Head of caudate nucleus (tissue), 42 donors: ENCODE results near the gene KLHL41.
"Not testable (repeated sequence)": the region's sequence is repeated elsewhere in the genome, so short reads cannot be mapped to it uniquely, and the experiment has no call there.

Experiments used
- DNase-seq, 42 donors: peaks; one replicate each; pipeline versions ENCODE4 v3.0.0 to v3.0.0-alpha.2; 2020 to 2021; ENCODE audit warnings: mixed read lengths in 7 of 42
- intact Hi-C: fragments of 100-400 bp; cut with DNase I; formaldehyde crosslinking; loops from one replicate; pipeline ENCODE4 v1.15.0; 2022

KLHL41 gene

DNA sequence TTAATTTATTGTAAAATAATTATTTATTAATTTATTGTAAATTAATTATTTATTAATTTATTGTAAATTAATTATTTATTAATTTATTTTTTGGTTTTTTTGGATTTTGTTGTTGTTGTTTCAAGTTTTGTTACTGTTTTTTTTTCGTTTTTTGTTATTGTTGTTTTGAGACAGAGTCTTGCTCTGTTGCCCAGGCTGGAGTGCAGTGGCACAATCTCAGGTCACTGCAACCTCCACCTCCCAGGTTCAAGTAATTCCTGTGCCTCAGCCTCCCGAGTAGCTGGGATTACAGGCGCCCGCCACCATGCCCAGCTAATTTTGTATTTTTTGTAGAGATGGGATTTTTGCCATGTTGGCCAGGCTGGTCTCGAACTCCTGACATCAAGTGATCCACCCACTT, 52.6 kb downstream of the KLHL41 start:
- intact Hi-C loops, DNase-seq: not testable (repeated sequence)

DNA sequence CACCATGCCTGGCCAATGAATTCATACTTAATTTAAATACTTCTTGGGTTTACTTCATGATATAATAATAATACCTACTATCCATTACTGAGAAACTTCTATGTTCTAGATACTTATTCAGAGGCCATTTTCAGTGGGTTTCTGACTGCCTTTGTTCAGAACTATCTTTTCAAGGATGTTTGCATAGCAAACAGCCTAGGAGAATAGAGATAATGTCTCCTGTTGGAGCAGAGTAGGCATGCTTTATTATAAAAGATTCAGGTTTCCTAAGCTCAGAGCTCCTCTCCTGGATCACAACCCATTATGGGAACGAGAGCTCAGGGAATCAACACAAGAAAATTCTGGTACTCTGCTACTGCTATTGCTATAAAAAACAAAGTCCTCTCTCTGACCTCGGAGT, 53.0 kb downstream of the KLHL41 start:
- DNase-seq: no peak
- intact Hi-C loops: no loop called here

DNA sequence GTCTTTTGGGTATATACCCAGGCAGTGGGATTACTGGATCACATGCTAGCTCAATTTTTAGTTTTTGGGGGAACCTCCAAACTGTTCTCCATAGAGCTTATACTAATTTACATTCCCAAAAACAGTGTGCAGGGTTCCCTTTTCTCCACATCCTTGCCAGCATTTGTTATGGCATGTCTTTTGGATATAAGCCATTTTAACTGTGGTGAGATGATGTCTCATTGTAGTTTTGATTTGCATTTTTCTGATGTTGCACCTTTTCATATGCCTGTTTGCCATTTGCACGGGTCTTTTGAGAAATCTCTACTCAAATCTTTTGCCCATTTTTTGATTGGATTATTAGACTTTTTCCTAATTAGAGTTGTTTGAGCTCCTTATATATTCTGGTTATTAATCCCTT, 56.2 kb downstream of the KLHL41 start:
- intact Hi-C loops: no loop called here
- DNase-seq: no peak

DNA sequence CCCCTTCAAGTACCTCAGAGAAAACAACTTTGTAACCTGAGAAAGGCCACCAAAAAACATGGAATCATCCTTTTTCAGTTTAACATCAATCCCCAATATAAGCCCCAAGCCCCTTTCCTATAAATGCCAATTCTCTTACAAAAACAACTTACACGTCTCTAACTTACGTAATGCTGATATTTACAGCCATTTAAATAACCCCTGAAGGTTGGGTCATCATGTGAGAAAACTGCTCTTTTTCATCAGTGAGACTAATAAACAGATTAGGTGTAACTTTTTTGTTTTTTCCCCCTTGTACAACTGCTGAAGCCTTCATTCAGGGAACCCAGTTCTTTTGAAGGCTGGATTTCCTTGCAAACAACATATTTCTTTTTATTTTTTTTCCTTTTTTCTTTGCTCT, 60.4 kb downstream of the KLHL41 start:
- DNase-seq: no peak
- intact Hi-C loops: no loop called here

DNA sequence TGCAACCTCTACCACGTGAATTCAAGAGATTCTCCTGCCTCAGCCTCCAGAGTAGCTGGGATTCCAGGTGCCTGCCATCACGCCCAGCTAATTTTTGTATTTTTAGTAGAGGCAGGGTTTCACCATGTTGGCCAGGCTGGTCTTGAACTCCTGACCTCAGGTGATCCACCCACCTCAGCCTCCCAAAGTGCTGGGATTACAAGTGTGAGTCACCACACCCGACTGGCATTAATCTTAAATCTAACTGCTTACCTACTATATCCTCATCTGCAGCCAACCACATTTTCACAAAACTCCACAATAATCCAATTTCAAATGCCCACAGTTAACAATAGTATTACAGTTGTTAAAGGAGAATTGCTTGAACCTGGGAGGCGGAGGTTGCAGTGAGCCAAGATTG, 61.2 kb downstream of the KLHL41 start:
- intact Hi-C loops, DNase-seq: not testable (repeated sequence)

DNA sequence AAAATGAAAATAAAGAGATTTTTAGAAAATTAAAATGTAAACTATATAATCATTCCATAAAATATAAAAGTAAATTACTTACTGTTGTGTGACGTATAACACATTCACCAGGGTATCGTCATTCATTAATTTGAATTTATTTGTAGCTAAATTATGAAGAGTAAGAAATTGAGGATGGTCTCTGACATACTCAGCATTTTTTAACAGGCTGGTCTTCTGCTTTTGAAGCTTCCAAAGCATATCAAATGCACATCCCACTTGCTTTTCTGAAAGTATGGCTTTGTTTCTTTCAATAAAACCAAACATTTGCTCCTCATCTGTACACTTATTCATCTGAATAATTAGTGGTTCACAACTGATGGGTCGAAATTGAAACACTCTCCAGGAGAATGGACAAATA, 62.1 kb downstream of the KLHL41 start:
- intact Hi-C loops: no loop called here
- no peak for DNase-seq

DNA sequence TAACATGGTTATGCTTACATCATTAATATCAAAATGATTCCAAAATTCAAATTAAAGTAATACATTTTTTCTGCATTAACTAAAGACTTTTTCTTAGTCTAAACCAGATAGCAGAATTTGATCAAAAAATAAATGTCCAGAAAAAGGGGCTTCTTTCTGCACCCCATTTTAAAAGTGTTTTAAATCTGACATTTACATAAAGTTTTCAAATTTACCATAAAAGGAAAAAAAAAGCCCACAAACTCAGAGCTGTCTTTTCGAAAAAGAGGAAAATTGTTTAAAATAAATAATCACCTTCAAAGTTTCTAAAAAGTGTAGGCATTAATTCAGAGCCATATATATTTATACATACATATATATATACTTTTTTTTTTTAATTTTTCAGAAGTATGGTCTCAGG, 62.7 kb downstream of the KLHL41 start:
- DNase-seq: no peak
- intact Hi-C loops: no loop called here

DNA sequence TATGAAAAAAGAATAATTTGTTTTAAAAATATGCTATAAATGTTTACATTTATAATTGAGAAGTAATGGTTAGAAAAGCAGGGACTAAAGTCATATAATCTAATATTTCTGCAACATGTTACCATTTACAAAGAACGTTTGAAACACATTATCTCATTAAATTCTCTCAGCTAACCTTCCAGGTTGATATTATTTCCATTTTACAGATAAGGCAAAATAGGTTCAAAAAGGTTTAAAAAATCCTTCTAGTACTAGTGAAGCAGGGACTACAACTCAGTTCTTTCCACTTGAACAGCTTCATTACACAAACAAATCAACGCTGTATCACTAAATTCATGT, 63.3 kb downstream of the KLHL41 start:
- intact Hi-C loops: no loop called here
- DNase-seq: no peak

DNA sequence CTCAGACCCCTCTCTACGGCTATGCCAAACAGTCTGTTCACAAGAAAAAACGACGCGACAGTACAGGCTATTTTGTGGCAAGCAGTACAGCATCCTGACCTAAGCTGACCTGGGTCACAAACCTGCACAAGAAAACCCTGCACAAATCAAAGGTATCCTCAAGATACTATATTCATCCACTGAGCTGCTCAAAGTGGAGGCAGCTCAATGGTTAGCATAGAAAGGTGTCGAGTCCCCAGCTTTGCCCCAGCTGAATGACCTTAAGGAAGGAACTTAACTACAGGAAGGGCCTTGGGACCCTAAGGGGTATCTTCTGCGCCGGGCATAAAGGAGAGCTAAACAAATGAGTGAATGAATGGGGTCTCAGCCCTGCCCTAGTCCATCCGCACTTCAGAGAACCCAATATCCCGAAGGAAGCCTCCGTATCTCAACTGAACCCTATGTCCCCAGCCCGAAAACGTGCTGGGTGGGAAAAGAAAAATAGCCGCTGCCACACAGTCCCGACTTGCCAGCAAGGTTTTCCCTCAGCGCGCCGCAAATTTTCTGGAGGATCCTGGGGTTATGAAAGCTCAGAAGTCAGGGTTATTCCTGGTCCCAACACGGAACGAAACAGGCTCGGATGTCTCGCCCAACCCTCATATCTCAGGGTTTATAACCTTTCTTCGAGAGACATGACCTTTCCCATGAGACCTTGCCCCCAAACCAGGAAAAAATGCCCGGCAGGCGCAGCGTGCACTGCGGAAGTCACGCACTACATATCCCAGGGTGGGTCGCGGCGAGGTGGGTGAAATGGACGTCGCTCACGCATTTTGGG, 63.9 kb downstream of the KLHL41 start, which contains the start of gene FASTKD1:
FASTKD1 (minus strand) TSS at position 706 of the 814 bp plus-strand sequence. CDS start 1,836 bp downstream, outside the sequence.
- DNase-seq: peak; percentile 85 to 98 (median 94)
- intact Hi-C loops: no loop called here

DNA sequence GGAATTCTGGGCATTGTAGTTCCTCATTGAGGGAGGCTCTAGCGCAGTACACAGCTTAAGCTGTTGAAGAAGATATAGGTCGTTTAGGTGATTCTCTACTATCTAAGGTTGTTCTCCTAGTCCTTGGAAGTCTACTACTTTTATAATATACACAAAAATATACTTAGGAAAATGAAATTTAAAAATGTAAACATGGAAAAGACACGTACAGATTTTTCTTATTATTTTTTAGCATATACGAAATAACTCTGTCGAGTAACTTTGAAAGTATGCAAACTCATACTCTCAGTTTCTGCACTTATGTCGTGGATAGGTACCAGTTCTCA, 64.4 kb downstream of the KLHL41 start:
- intact Hi-C loops: no loop called here

DNA sequence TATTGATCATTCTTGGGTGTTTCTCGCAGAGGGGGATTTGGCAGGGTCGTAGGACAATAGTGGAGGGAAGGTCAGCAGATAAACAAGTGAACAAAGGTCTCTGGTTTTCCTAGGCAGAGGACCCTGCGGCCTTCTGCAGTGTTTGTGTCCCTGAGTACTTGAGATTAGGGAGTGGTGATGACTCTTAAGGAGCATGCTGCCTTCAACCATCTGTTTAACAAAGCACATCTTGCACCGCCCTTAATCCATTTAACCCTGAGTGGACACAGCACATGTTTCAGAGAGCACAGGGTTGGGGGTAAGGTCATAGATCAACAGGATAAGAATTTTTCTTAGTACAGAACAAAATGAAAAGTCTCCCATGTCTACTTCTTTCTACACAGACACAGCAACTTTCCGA, 65.0 kb downstream of the KLHL41 start:
- intact Hi-C loops, DNase-seq: not testable (repeated sequence)

More for the DNA sequence above, 64.4 kb downstream of the KLHL41 start:
- no peak for DNase-seq

DNA sequence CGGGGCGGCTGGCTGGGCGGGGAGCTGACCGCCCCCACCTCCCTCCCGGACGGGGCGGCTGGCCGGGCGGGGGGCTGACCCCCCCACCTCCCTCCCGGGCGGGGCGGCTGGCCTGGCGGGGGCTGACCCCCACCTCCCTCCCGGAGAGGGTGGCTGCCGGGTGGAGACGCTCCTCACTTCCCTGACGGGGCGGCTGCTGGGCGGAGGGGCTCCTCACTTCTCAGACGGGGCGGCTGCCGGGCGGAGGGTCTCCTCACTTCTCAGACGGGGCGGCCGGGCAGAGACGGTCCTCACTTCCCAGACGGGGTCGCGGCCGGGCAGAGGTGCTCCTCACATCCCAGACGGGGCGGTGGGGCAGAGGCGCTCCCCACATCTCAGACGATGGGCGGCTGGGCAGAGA, 65.8 kb downstream of the KLHL41 start:
- not testable (repeated sequence) for DNase-seq

More for the DNA sequence above, 65.8 kb downstream of the KLHL41 start:
- intact Hi-C loops: not testable (repeated sequence)
